Measurements from ENCODE around the gene PTPRN2.

PTPRN2 gene

GRCh38 chr7:157831143-157831905, 756.3 kb downstream of the PTPRN2 start:
- no peak for TF ChIP-seq CTCF (IDR thresholded peaks at IDR 0.05; ENCODE audit: insufficient read depth, missing control alignments)
- DNase-seq (ENCODE audit: insufficient read length, low spot score) (no peak), FAIRE-seq (no peak)

GRCh38 chr7:157830331-157830730, 757.3 kb downstream of the PTPRN2 start:
- FAIRE-seq (no peak), DNase-seq (ENCODE audit: insufficient read length, low spot score) (no peak)
- TF ChIP-seq CTCF (IDR thresholded peaks at IDR 0.05; ENCODE audit: insufficient read depth, missing control alignments): no peak

GRCh38 chr7:157829491-157829890, 758.1 kb downstream of the PTPRN2 start:
- FAIRE-seq (no peak), DNase-seq (ENCODE audit: insufficient read length, low spot score) (no peak)
- TF ChIP-seq CTCF (IDR thresholded peaks at IDR 0.05; ENCODE audit: insufficient read depth, missing control alignments): no peak

GRCh38 chr7:157828881-157829280, 758.7 kb downstream of the PTPRN2 start:
- DNase-seq (ENCODE audit: insufficient read length, low spot score) (no peak), FAIRE-seq (no peak)
- TF ChIP-seq CTCF (IDR thresholded peaks at IDR 0.05; ENCODE audit: insufficient read depth, missing control alignments): no peak

- DNase-seq (ENCODE audit: insufficient read length, low spot score): no peak
- no peak for FAIRE-seq
These were observed 759.4 kb downstream of the PTPRN2 start for GRCh38 chr7:157828190-157828589.

GRCh38 chr7:157827863-157828160, 759.8 kb downstream of the PTPRN2 start:
- FAIRE-seq (no peak), DNase-seq (ENCODE audit: insufficient read length, low spot score) (no peak)
- TF ChIP-seq CTCF (IDR thresholded peaks at IDR 0.05; ENCODE audit: insufficient read depth, missing control alignments): no peak

More at GRCh38 chr7:157828190-157828589, 759.4 kb downstream of the PTPRN2 start:
- TF ChIP-seq CTCF (IDR thresholded peaks at IDR 0.05; ENCODE audit: insufficient read depth, missing control alignments): no peak

- TF ChIP-seq CTCF (IDR thresholded peaks at IDR 0.05; ENCODE audit: insufficient read depth, missing control alignments): no peak
- DNase-seq (ENCODE audit: insufficient read length, low spot score) (no peak), FAIRE-seq (no peak)
These were observed 760.4 kb downstream of the PTPRN2 start for GRCh38 chr7:157827045-157827862.
